Stimulated activated CD8-positive, alpha-beta memory T cell treated with anti-CD3 and anti-CD28 coated beads, Interleukin-12 subunit alpha, Interleukin-12 subunit beta, amount 100 ng/mL, for 4 hours (primary cell): ENCODE results near the gene TES.

Experiments
- DNase-seq: peaks from one replicate; pipeline ENCODE4 v3.0.0-alpha.2; 2020; ENCODE audit warnings: low read depth

Gene TES

DNA sequence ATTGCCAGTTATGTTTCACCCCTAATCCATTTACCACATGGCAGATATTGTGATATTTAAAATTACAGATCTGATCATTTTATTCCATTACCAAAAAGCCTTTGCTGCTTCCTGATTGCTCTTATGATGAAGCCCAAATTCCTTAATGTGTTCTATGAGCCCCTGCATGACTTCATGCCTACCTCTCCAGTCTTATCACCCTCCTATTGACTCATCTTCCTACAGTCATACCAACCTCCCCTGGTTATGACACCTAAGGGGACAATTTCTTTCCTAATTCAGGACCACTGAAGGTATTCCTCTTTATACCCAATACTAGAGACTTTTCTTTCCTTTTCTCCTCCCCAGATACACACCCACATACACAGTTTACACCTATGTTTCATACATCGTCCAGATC is 36.0 kb downstream of the TES start:
- DNase-seq, result no peak

DNA sequence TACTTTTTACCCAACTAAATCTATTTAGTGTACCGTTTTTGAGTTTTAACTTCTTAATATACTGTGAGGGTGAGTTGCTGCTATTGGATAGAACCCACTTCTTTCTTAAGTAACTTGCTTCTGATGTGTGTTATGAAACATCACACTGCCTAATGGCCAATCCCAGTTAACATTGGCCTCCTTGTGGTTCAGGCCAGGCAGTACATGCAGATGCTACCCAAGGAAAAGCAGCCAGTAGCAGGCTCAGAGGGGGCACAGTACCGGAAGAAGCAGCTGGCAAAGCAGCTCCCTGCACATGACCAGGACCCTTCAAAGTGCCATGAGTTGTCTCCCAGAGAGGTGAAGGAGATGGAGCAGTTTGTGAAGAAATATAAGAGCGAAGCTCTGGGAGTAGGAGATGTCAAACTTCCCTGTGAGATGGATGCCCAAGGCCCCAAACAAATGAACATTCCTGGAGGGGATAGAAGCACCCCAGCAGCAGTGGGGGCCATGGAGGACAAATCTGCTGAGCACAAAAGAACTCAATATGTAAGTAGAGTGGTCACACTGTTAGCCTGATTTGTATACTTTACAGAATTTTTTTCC is 39.7 kb downstream of the TES start:
- no peak for DNase-seq

DNA sequence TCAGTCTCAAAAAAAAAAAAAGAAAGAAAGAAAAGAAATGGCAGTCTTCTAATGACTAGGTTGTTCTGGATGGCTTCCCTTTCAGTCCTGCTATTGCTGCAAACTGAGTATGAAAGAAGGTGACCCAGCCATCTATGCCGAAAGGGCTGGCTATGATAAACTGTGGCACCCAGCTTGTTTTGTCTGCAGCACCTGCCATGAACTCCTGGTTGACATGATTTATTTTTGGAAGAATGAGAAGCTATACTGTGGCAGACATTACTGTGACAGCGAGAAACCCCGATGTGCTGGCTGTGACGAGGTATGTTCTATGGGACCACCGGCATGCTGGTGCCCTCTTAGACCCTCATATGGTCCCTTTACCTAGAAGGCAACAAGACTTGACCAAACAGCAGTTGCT is 41.3 kb downstream of the TES start:
- no peak for DNase-seq

DNA sequence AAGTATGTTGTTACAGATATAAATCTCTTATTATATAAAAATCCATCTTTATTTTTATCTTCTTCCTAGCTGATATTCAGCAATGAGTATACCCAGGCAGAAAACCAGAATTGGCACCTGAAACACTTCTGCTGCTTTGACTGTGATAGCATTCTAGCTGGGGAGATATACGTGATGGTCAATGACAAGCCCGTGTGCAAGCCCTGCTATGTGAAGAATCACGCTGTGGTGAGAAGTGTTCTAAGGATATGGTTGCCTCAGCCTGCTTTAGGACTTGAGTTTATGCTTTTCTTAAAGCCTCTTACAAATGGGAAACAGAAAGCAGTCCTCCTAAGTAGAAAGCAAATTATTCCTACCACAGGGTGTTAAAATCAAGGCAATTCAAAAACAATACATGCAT is 41.9 kb downstream of the TES start:
- DNase-seq, result no peak

DNA sequence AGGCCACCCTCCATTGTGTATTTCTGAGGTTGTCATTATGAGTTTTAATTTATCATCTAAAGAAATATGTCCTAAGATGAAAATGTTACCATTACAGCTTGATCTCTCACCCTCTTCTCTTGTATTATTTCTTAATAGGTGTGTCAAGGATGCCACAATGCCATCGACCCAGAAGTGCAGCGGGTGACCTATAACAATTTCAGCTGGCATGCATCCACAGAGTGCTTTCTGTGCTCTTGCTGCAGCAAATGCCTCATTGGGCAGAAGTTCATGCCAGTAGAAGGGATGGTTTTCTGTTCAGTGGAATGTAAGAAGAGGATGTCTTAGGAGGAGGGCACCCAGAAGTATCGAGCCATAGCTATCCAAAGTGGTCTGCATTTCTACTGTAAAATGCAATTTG is 46.8 kb downstream of the TES start:
- DNase-seq, result no peak

DNA sequence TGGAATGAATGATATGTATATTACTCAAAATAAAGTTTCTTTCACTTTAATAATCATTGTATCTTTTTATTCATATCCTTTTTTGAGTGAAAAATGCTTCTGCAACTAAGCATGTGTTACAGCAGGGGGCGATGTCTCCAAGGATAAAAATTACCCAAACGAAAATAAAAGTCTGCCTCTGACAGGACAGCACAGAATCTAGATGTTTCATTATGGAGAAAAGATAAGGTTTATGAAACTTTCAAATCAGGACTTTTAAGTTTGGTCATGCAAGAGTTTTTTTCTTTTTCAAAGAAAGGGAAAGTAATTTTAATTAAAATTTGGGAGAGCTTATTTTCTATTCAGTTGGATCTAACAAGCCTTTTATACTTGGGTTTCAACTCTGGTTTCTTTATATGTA is 48.4 kb downstream of the TES start:
- no peak for DNase-seq

DNA sequence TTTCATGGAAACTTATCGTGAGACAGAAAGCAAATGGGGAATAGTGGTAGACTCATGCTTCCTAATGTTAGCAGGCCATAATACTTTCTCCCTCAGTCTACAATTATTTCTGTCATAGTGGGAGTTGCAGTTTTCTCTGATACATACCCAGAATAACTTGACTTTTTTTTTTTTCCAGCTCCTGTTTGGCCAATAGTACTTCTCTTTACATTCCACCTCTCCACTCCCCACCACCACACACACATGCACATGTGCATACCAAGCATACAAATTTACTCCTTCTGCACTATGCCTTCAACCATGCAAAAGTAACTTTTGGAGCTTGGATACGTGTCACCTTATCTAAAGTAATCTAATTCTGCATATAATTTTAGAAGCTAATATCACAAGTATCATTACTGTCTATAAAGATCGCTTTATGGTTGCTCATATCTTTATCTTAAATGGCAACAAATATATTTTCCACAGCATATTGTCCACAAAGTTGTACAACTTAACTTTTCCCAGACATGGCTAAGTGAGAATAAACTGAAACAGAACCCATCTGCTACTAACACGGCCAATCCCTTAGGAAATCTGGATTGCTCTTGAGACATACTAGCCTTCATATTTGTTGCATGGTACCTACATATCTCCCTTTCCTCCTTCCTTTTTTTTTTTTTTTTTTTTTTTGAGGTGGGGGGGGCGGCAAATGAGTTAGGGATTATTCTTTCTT is 49.0 kb downstream of the TES start:
- DNase-seq, result no peak

DNA sequence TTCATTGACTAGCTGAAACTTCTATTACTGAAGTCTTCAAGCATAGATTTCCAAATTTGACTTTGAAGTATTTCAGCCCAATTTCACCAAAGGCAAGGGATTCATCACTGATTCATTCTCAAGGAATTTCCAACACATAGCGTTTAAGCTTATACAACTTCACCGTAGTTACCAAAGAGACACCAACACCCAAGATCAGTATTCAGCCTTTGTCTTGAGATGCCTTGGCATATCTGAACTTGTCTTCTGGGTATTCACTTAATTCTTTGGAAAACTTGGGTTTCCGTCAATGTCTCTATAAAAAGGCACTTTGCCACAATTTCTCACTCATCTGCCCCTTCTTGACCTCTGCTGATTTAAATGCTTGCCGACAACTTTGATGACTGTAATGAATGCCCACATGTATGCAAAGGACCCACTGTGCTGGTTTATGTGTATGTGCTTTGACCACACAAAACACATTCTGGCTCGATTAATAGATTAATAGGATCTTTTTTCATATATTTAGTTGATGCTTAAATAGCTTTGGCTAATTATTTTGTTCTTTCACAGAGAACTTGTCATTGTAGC is 49.6 kb downstream of the TES start:
- no peak for DNase-seq

DNA sequence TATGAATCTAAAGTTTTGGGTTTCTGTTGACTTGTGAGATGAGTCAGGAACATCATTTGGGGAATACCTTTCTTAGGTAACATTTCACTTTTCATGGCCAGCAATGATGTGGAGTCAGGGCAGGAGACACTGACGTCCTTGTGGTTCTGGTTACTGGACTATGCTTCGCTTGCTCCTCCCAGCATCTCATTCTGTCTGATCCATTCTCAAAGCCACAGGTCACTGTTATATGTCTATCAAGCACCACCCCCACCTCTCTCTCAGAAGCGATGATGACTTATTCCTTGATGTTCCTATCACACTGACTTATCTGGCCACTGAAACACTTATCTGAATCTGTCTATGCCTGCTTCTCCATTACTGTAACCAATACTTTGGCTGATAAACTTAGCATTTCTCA is 51.6 kb downstream of the TES start:
- DNase-seq, result no peak

DNA sequence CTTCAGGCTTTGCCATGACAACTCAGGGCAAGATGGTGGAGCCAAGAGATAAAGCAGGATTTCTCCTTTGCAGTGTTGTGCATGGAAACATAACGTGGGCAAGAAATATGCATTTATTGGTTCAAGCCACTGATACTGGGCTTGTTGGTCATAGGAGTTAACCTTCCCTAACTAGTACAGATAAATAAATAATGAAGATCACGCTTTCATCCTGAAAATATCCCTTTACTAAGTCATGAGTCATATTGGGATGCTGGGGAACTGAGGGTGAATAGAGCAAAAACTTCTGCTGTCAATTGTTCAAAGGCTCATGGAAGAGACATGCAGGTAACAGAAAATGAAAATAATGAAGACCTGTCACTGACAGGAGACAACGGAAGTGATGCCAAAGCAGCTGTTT is 55.5 kb downstream of the TES start:
- no peak for DNase-seq

DNA sequence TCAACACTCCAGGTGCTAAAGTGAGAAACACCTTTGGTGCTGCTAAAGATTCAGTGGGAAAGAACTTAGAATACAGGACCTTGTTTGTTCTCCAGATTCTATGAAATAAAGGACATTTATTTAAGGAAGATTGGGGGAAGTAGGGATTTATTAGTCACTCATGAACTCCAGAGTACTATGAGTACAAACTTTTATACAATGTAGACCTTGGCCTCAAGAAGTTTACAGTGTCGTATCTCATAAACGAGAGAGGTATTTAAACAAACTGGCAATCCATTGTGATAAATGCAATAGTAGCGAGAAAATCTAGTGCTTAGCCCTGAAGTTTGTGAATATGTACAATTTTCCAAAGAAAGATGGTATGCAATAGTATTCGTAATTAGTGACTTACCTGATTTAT is 59.1 kb downstream of the TES start:
- no peak for DNase-seq

DNA sequence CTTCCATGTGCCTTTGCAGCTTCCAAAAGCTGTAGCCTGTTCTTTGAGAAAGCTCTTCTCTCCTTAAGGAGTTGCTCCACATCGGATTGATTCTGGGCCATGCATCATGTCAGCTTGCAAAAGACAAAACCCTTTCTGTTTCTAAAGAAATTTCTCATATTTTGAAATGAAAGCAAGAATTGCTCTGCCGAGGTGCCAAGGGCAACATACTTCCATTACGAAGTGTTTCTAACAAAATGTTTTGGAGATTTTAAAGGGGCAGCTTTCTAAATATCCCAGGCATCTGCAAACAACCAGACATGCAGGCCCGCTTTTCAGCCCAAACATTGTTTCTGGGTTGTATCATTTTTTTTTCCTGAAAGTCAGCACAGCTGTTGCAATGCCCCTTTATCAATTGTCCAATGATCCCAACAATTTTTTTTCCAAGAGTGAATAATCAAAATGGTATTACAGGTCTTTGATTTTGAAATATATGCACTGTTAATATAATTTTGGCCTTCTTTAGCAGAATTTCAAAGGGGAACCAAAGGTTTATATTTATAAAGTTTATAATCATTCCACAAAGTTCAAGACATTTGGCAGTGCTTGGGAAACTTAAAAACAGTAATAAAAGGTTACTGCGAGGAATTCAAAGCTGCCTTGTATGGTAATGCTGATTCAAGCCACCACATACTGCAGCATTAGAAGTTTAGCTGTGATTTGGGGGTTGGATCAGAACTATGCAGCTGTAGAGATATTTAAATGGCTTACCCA is 61.0 kb downstream of the TES start:
- DNase-seq, result no peak

DNA sequence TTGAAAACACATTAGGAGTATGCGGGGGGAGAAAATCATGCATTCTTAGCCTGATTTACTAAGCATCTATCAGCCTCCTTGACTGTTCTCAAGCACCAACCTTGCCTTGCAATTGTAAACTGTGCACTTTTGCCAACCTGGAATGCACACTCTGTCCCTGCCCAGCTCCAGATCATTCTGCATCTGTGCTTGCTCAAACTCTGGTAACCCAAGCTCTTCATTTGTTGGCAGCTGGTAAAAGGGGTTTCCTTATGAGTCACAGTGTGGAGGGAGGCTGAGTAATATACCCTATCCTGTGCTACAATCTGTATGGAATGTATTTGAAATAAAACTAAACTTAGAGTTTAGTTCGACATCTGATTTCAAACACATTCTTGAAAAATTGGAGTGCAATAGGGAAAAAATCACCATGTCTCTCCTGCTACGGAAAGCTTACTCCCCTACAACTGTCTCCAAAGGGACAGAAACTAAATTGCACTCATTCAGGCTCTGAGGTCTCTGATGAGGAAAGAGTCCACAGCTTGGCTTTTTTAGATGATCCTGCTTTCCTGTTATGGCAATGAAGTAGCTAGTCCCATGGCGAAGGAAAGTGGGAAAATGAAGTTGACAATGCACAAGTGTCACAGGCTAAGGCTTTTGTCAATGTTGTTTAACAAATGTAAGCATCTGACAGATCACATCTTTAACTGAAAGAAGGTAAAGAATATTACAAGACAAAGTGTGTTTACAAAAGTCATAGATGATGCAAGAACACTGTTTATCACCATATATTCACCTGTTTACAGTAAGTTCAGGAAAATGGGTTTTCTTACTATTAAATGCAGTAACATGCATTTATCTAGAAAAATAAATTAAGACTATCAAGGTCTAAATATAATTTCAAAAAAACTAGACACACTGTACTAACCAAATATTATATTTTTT is 61.9 kb downstream of the TES start:
- DNase-seq, result no peak

DNA sequence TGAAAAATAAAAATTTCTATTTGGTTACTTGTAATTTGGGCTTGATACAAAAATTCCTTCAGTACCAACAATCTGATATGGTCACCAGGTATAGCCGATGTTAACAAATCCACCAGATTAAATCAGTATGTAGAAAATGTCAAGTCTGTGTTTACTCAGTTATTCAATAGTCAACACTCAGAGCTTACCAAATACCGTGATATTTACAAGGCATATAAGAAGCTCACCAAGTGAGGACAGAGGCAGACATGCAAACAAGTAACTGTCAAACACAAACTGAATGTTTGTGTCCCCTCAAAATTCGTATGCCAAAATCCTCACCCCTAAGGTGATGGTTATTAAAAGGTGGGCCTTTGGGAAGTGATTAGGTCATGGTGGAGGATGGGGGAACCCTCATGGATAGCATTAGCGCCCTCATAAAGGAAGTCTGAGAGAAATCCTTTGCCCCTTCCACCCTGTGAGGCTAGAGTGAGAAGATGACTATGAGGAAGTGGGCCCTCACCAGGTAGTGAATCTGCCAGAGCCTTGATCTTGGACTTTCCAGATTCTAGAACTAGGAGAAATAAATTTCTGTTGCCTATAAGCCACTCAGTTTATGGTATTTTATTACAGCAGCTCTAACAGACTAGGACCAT is 63.1 kb downstream of the TES start:
- no peak for DNase-seq

DNA sequence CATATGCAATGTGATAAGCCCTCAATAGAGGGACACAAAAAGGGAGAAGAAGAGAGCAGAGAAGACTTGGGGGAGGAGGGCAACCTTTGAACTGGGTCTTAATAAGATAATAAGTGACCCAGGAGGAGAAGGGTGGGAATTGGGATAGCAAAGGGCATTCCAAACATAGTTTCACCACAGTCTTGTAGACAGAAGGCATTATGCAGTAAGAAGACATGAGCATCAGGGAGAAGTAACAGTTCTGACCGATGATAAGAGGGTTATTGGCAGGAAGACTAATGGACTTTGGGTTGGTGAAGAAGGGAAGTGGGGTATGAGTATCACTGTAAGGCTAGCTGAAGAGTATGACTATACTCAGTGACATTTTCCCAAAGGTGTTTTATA is 63.6 kb downstream of the TES start:
- DNase-seq, result no peak

DNA sequence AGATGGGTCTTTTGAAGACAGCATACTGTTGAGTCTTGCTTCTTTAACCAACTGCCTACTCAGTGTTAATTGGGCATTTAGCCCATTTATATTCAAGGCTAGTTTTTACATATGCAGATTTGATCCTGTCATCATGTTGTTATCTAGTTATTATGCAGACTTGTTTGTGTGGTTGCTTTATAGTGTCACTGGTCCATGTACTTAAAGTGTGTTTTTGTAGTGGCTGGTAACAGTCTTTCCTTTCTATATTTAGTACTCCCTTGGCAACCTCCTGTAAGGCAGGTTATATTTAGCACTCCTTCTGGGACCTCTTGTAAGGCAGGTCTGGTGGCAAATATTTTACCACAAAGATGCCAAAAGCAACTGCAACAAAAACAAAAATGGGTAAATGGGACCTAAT is 66.7 kb downstream of the TES start:
- no peak for DNase-seq

DNA sequence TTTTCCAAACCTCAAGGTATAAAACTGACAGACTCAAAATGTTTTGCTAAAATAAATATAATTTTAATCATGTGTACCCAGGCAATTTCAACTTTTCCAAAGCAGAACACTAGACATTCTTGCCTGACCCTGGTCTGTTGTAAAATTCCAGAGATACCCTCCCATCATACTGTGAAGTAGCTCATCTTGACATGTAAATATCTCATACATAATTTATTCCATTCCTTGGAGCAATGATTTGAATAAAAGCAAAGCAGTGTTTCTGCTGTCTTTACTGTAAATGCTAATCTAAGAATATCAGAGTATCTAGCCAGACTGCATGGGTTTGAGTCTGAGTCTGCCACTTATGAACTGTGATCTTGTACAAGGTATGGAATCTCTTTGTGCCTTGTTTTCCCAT is 68.9 kb downstream of the TES start:
- DNase-seq, result no peak

DNA sequence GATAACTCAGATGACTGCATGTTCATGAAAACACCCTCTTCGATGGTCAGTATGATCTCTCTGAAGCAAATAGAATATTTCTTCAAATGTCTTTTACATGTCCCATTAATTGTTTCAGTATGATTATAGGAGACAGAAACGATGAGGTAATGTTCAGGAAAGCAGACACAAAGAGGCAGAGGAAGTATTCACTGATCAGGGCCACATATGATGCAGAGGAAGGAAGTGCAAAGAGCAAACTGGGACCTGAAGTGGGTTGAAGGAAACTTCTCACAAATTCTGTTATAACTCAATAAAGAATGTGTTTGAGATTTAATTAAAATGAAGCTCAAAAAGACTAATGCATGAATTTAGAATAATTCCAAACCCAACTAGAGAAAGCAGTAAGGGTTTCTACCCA is 70.5 kb downstream of the TES start:
- DNase-seq, result no peak

DNA sequence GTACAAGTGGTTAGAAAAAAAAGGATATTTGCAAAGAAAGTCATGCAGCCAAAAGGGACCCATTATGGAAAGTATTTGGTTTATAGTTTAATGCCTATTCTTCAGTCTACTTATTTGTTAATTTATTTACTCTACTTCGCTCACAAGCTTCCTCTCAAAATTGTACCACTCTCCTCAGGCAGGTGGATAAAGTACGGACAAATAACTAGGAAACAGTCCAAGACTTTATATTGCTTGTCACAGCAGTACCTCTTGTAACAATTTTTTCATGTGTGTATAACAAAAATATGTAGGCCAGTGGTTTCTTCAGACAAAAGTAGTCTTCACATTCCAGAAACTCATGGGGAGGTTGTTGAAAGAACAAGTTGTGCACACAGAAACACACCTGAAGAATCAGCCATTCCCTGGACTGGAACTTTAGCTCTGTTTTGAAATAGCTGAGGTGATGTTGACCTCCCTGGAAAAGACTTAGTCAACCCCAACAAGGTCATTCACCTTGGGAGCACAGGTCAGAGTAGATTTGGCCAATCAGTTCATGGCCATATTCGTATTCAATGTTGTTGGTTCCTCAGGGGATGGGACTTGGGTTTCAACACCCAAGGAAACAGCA is 73.4 kb downstream of the TES start:
- DNase-seq, result no peak

DNA sequence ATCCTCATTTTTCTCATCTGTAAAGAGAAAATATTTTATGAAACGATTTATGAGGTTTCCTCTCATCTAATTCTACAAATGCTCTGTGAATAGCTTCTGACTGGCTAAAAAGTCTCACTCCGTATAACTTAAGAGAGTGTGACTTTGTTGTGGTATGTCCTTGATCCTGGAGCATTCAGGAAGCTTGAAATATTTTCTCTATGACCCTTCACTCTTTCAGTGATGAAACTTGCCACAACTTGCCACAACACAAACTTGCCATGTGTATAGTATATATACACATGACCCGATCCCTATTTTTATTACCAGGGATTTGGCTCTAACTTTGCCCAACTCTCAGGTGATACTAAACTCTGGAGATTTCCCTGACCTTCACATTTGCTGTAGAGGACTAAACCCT is 74.1 kb downstream of the TES start:
- DNase-seq, result no peak

DNA sequence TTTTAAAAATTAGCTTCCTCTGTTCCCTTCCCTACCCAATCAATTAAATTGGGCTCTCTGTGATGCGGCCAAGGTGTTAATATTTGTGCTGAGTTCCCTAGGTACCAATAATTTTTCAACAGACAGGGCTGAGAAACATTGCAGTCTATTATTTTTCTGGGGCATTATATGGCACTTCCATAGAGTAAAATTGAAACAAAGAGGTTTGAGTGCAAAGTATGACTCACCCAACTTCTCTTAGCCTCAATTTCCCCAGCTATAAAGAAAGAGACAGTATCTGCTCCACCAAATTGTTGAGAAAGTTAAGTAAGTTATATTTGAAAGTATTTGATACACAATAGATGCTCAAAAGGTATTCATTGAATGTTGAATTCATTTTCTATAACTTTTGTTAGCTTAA is 74.9 kb downstream of the TES start:
- no peak for DNase-seq
